K562 (cell line): ENCODE measurements around the gene TBC1D5. TPM values are rescaled to one million over a fixed set of nuclear protein-coding genes. Genes with fewer than 3 reads are reported as not detected.

ENCODE experiments used
- CGGBP1 ChIP-seq: fragments of 250-450 bp; sonication (Bioruptor Pico); IDR thresholded peaks from 2 replicates; pipeline ENCODE4 v1.9.0; 2021; ENCODE audit warnings: mild to moderate bottlenecking
- DPF2 ChIP-seq: fragments of 450-650 bp; IDR thresholded peaks from 2 replicates; pipeline ENCODE4 v1.6.1; 2016
- ERF ChIP-seq: fragments of 450-650 bp; formaldehyde crosslinking; IDR thresholded peaks from 2 replicates; pipeline ENCODE4 v1.4.0; 2020; ENCODE audit warnings: mild to moderate bottlenecking, mixed read lengths
- ETV1 ChIP-seq: fragments of 450-650 bp; conservative IDR thresholded peaks from 2 replicates; pipeline ENCODE4 v1.6.1; 2016; ENCODE audit warnings: missing genetic modification characterization, control low read depth, low read depth, missing compliant biosample characterization
- FOXP1 ChIP-seq: sonication (generic); formaldehyde crosslinking; IDR thresholded peaks from 2 replicates; pipeline ENCODE4 v1.8.0; 2022; ENCODE audit warnings: mild to moderate bottlenecking, missing genetic modification reagents
- HCFC1 ChIP-seq: IDR thresholded peaks from 2 replicates; pipeline ENCODE4 v1.6.1; 2012; ENCODE audit warnings: low read depth, low read length, improper control_type of control experiment
- ILF3 ChIP-seq: fragments of 450-650 bp; IDR thresholded peaks from 2 replicates; pipeline ENCODE4 v1.6.1; 2018; ENCODE audit warnings: antibody characterized with exemption, mild to moderate bottlenecking, moderate library complexity, borderline replicate concordance
- NCOA2 ChIP-seq, 2 experiments: fragments of 450-650 bp; IDR thresholded peaks; 2 replicates each; pipeline ENCODE4 v1.6.1; 2018; ENCODE audit warnings: mild to moderate bottlenecking in 2 of 2, moderate library complexity in 1 of 2; ENCODE audit not compliant: partially characterized antibody in 2 of 2
- NONO ChIP-seq, 2 experiments: fragments of 200-400 bp in 1 of 2; fragments of 450-650 bp in 1 of 2; formaldehyde crosslinking in 1 of 2; IDR thresholded peaks; 2 replicates each; pipeline ENCODE4 v1.6.1; 2017; ENCODE audit warnings: low read depth in 2 of 2, mild to moderate bottlenecking in 2 of 2, moderate library complexity in 2 of 2, low read length in 1 of 2
- SIN3A ChIP-seq, 2 experiments: fragments of 150-350 bp in 1 of 2; IDR thresholded peaks; 2 replicates each; pipeline ENCODE4 v1.6.1; 2011 to 2016; ENCODE audit warnings: borderline replicate concordance in 2 of 2, low read depth in 2 of 2, low read length in 2 of 2, mild to moderate bottlenecking in 2 of 2, moderate library complexity in 2 of 2; ENCODE audit not compliant: control insufficient read depth in 1 of 2
- TRIM28 ChIP-seq: fragments of 450-650 bp; IDR thresholded peaks from 2 replicates; pipeline ENCODE4 v1.6.1; 2017
- ZBTB43 ChIP-seq: sonication (generic); formaldehyde crosslinking; IDR thresholded peaks from 2 replicates; pipeline ENCODE4 v1.8.0; 2023; ENCODE audit warnings: mild to moderate bottlenecking, missing genetic modification reagents
- ZBTB7A ChIP-seq: IDR thresholded peaks from 2 replicates; pipeline ENCODE4 v1.6.1; 2011; ENCODE audit warnings: low read depth, mild to moderate bottlenecking, low read length, moderate library complexity, borderline replicate concordance; ENCODE audit not compliant: control insufficient read depth
- ZNF212 ChIP-seq: fragments of 450-650 bp; formaldehyde crosslinking; IDR thresholded peaks from 2 replicates; pipeline ENCODE4 v1.4.0; 2020; ENCODE audit warnings: mild to moderate bottlenecking
- ZNF696 ChIP-seq: fragments of 250-450 bp; sonication (Bioruptor Pico); conservative IDR thresholded peaks from 2 replicates; pipeline ENCODE4 v1.4.0; 2020; ENCODE audit warnings: mild to moderate bottlenecking, moderate library complexity
- ZNF780A ChIP-seq: fragments of 250-450 bp; sonication (Bioruptor Pico); IDR thresholded peaks from 2 replicates; pipeline ENCODE4 v1.5.0; 2021; ENCODE audit warnings: mild to moderate bottlenecking
- ZNF830 ChIP-seq: fragments of 250-450 bp; sonication (Bioruptor Pico); IDR thresholded peaks from 2 replicates; pipeline ENCODE4 v1.5.0; 2021; ENCODE audit warnings: mild to moderate bottlenecking
- polyA plus RNA-seq, 8 experiments: library from polyadenylated mRNA; depleted of rRNA in 4 of 8; stranded (reverse) in 5 of 8; unstranded in 3 of 8; fragments of >200 nt; fragmentation: Nextera tagmentation in 2 of 8; fragmentation: Illumina TruSeq in 1 of 8; extraction: Ambion mirVana in 2 of 8; extraction: Trizol in 1 of 8; gene quantifications; 2 replicates each; pipeline versions ENCODE4 v1.2.1 to v1.2.3, GENCODE V29; 2011 to 2014; ENCODE audit warnings: inconsistent platforms in 1 of 8, missing spikeins in 1 of 8
- total RNA-seq, 7 experiments: library from RNA; depleted of rRNA in 6 of 7; stranded (reverse); fragments of >200 nt in 6 of 7; fragmentation: Illumina TruSeq in 2 of 7; extraction: Trizol in 2 of 7; gene quantifications; 2 replicates each; pipeline versions ENCODE4 v1.2.1 to v1.2.3, GENCODE V29; 2011 to 2021; ENCODE audit warnings: low replicate concordance in 1 of 7
- TF ChIP-seq, protein P1 (sequence below): fragments of 450-650 bp; IDR thresholded peaks from 2 replicates; pipeline ENCODE4 v1.6.1; 2016; ENCODE audit warnings: antibody characterized with exemption
- TF ChIP-seq, protein P2 (sequence below): fragments of 450-650 bp; formaldehyde crosslinking; IDR thresholded peaks from 2 replicates; pipeline ENCODE4 v1.4.0; 2020; ENCODE audit warnings: mild to moderate bottlenecking, mixed read lengths

Gene TBC1D5
- total and polyA plus RNA-seq, 9 of the 15 experiments (the other 6 are each of a cell fraction or from before 2014, with no cell fraction given): 2.9 to 38.1 (median 25.6) TPM

GRCh38 chr3:17742102-17742879, at the start of gene TBC1D5 (continued):
- TF ChIP-seq NCOA2 (IDR thresholded peaks at IDR 0.05; ENCODE audit: partially characterized antibody in 2 of 2) (no peak), ZBTB7A (peak; percentile 81; the same call in 1 of the 2 replicates), ZNF780A (0 out of 2 replicates have a peak, but pooled peaks have one; percentile 48), ZBTB43 (CRISPR knock-in tag) (peak; percentile 89), NONO (IDR thresholded peaks at IDR 0.05; ENCODE audit: low read depth in 2 of 2, low read length in 1 of 2) (peak; percentile 60 to 70), TRIM28 (peak; percentile 20; the same call in 1 of the 2 replicates), HCFC1 (0 out of 2 replicates have a peak, but pooled peaks have one; percentile 40), CGGBP1 (CRISPR knock-in tag) (peak; percentile 86; the same call in 1 of the 2 replicates), SIN3A (IDR thresholded peaks at IDR 0.05; ENCODE audit: borderline replicate concordance in 2 of 2, control insufficient read depth in 1 of 2, low read depth in 2 of 2, low read length in 2 of 2) (peak in 1 of 2 experiments; percentile 70; a peak in 1 of 4 replicates), ZNF212 (peak; percentile 11; the same call in 1 of the 2 replicates), DPF2 (no peak), ETV1 (tag) (peak; percentile 76), ZNF830 (peak; percentile 94), ERF (CRISPR knock-in tag) (peak; percentile 83), FOXP1 (CRISPR knock-in tag) (peak; percentile 92), ILF3 (no peak; the same call in 1 of the 2 replicates), ZNF696 (CRISPR knock-in tag) (no peak)
- TF ChIP-seq, protein P1, sequence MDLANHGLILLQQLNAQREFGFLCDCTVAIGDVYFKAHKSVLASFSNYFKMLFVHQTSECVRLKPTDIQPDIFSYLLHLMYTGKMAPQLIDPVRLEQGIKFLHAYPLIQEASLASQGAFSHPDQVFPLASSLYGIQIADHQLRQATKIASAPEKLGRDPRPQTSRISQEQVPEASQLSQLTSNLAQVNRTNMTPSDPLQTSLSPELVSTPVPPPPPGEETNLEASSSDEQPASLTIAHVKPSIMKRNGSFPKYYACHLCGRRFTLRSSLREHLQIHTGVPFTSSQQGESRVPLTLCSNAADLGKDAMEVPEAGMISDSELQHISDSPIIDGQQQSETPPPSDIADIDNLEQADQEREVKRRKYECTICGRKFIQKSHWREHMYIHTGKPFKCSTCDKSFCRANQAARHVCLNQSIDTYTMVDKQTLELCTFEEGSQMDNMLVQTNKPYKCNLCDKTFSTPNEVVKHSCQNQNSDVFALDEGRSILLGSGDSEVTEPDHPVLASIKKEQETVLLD: peak; percentile 95
- TF ChIP-seq, protein P2, sequence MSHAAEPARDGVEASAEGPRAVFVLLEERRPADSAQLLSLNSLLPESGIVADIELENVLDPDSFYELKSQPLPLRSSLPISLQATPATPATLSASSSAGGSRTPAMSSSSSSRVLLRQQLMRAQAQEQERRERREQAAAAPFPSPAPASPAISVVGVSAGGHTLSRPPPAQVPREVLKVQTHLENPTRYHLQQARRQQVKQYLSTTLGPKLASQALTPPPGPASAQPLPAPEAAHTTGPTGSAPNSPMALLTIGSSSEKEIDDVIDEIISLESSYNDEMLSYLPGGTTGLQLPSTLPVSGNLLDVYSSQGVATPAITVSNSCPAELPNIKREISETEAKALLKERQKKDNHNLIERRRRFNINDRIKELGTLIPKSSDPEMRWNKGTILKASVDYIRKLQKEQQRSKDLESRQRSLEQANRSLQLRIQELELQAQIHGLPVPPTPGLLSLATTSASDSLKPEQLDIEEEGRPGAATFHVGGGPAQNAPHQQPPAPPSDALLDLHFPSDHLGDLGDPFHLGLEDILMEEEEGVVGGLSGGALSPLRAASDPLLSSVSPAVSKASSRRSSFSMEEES (CRISPR knock-in tag): peak; percentile 98
